ENCODE results near the gene LRP4. TPM values are rescaled to one million over a fixed set of nuclear protein-coding genes. Genes with fewer than 3 reads are reported as not detected.

Gene LRP4
- polyA plus RNA-seq, 3 donors: not detected

DNA sequence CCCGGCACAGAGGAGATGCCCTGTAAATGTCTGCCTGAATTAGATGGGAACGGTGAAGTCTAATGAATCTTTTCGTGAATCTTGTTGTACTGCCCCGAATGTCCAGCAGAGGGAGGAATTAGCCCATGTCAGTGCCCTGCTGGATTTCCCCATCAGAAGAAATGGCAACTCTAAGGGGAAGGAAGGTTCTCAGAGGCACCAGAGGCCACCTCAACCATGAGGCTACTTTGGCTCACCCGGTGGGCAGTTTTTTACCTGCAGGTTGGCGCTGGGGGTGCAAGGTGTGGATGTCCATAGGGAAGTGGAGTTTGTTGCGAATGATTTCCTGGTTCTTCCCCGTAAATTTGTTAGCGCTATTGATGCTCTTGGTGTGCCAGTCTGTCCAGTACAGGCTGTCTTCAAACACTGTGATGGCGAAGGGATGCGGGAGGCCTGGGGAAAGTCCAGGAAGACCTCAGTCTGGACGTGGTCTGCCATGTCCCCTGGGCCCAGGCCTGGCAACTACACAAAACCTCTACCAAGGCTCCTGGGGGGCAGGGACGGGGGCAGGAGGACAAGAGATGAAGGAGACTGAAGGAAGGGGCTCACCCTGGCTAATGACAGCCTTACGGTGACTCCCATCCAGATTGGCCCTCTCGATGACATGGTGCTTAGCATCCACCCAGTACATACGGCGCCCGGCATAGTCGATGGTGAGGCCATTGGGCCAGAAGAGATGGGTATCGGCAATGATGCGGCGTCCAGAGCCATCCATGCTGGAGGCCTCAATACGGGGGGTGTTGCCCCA lies 28.5 kb downstream of the LRP4 start:
- TF ChIP-seq, protein P1, sequence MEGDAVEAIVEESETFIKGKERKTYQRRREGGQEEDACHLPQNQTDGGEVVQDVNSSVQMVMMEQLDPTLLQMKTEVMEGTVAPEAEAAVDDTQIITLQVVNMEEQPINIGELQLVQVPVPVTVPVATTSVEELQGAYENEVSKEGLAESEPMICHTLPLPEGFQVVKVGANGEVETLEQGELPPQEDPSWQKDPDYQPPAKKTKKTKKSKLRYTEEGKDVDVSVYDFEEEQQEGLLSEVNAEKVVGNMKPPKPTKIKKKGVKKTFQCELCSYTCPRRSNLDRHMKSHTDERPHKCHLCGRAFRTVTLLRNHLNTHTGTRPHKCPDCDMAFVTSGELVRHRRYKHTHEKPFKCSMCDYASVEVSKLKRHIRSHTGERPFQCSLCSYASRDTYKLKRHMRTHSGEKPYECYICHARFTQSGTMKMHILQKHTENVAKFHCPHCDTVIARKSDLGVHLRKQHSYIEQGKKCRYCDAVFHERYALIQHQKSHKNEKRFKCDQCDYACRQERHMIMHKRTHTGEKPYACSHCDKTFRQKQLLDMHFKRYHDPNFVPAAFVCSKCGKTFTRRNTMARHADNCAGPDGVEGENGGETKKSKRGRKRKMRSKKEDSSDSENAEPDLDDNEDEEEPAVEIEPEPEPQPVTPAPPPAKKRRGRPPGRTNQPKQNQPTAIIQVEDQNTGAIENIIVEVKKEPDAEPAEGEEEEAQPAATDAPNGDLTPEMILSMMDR (IDR thresholded peaks at IDR 0.05): peak; percentile 85
- no peaks in the 10 kb centered on the region for H3K36me3 ChIP-seq (replicated peaks in 1 of 2; ENCODE audit: control insufficient read depth in 1 of 2, insufficient read depth in 2 of 2, low read length in 2 of 2)
- Mint-ChIP-seq H3K27ac (peak overlapping the region in 1 of 7 donors; percentile 44), H3K4me1 (peaks cover 2% of the 10 kb centered on the region), H3K36me3 (no peaks in the 10 kb centered on the region), H3K27me3 (ENCODE audit: low read depth in 3 of 3) (peaks cover 0 to 1% (median 0%) of the 10 kb centered on the region in 3 donors), H3K4me3 (no peak overlapping the region), H3K9me3 (peaks cover 0 to 3% (median 0%) of the 10 kb centered on the region in 7 donors)
- H3K27me3 ChIP-seq (ENCODE audit: control insufficient read depth in 2 of 2, insufficient read depth in 2 of 2, low read length in 2 of 2): no peaks in the 10 kb centered on the region
- H3K4me1 ChIP-seq (ENCODE audit: control insufficient read depth in 1 of 2, insufficient read depth in 2 of 2, low read length in 2 of 2): no peaks in the 10 kb centered on the region
- no peak overlapping the region for H3K9ac ChIP-seq (ENCODE audit: insufficient read depth, low read length, poor library complexity, severe bottlenecking)
- peak overlapping the region; percentile 17 for H2AFZ ChIP-seq (ENCODE audit: insufficient read depth, low read depth, low read length, poor library complexity, severe bottlenecking)
- no peaks in the 10 kb centered on the region for H3K79me2 ChIP-seq (ENCODE audit: insufficient read depth, low read length)
- WGBS (ENCODE audit: insufficient coverage): 70% methylated on average over 21 of the region's 23 CpGs
- H3K4me2 ChIP-seq (replicated peaks; ENCODE audit: extremely low read depth, low read length, poor library complexity, severe bottlenecking): no peak overlapping the region
- H3K27ac ChIP-seq (ENCODE audit: low read depth in 1 of 2, low read length in 2 of 2): no peak overlapping the region
- no peak overlapping the region for H3K4me3 ChIP-seq (replicated peaks in 1 of 3; ENCODE audit: low read depth in 2 of 3, low read length in 3 of 3)
- intact Hi-C loops (cut with micrococcal nuclease): loop anchor here (2.0 kb wide), 2 partner anchors 263 to 267 kb away; no protein-coding TSS in a partner anchor
- H4K20me1 ChIP-seq (ENCODE audit: insufficient read depth, low read length): no peaks in the 10 kb centered on the region
- DNase-seq: peak; percentile 59 to 74 (median 72)
- H3K9me3 ChIP-seq (replicated peaks in 1 of 2; ENCODE audit: control insufficient read depth in 1 of 2, insufficient read depth in 1 of 2, low read length in 2 of 2): no peaks in the 10 kb centered on the region

DNA sequence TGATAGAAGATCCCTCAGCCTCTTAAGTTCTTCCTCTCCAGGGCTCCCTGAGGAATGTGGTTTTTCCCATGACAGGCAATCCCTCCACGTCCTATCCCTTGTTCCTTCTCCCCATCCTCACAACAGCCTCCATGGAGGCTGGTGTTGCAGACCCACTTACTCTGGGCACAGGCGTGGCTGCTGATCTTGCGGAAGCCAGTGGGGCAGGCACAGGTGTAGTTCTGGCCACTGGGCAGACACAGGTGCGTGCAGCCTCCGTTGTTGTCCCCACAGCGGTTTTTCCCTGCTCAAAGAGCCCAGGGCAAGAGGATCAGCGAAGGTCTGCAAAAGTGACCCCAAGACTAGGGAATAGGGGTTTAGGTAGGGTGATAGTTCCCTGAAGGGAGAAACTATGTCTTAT lies 29.1 kb downstream of the LRP4 start:
- Histone ChIP-seq H3K4me2 (replicated peaks; ENCODE audit: extremely low read depth, low read length, poor library complexity, severe bottlenecking) (no peak overlapping the region), H3K79me2 (ENCODE audit: insufficient read depth, low read length) (no peaks in the 10 kb centered on the region), H3K4me3 (replicated peaks in 1 of 3; ENCODE audit: low read depth in 2 of 3, low read length in 3 of 3) (no peak overlapping the region), H3K4me1 (ENCODE audit: control insufficient read depth in 1 of 2, insufficient read depth in 2 of 2, low read length in 2 of 2) (no peaks in the 10 kb centered on the region), H3K27ac (ENCODE audit: low read depth in 1 of 2, low read length in 2 of 2) (no peak overlapping the region), H3K9me3 (replicated peaks in 1 of 2; ENCODE audit: control insufficient read depth in 1 of 2, insufficient read depth in 1 of 2, low read length in 2 of 2) (no peaks in the 10 kb centered on the region), H3K9ac (ENCODE audit: insufficient read depth, low read length, poor library complexity, severe bottlenecking) (no peak overlapping the region), H2AFZ (ENCODE audit: insufficient read depth, low read depth, low read length, poor library complexity, severe bottlenecking) (no peak overlapping the region), H3K36me3 (replicated peaks in 1 of 2; ENCODE audit: control insufficient read depth in 1 of 2, insufficient read depth in 2 of 2, low read length in 2 of 2) (no peaks in the 10 kb centered on the region), H3K27me3 (ENCODE audit: control insufficient read depth in 2 of 2, insufficient read depth in 2 of 2, low read length in 2 of 2) (no peaks in the 10 kb centered on the region), H4K20me1 (ENCODE audit: insufficient read depth, low read length) (no peaks in the 10 kb centered on the region)
- intact Hi-C loops (cut with micrococcal nuclease): loop anchor here (2.0 kb wide), 2 partner anchors 264 to 268 kb away; no protein-coding TSS in a partner anchor
- Mint-ChIP-seq H3K4me3 (no peak overlapping the region), H3K27me3 (ENCODE audit: low read depth in 3 of 3) (peaks cover 0 to 1% (median 0%) of the 10 kb centered on the region in 3 donors), H3K36me3 (no peaks in the 10 kb centered on the region), H3K9me3 (peaks cover 0 to 3% (median 0%) of the 10 kb centered on the region in 7 donors), H3K4me1 (peaks cover 2% of the 10 kb centered on the region), H3K27ac (no peak overlapping the region)
- 87% methylated on average over 7 of the region's 7 CpGs for WGBS (ENCODE audit: insufficient coverage)
- DNase-seq: no peak
- TF ChIP-seq, protein P1 (IDR thresholded peaks at IDR 0.05): no peak

All from CD14-positive monocyte (primary cell).